Activated effector memory CD4-positive, alpha-beta T cell treated with Interleukin-2 at 50 U/mL for 16 hours (primary cell): ENCODE data around the gene PKD1L1.

ENCODE experiments used
- DNase-seq: peaks from one replicate; pipeline ENCODE4 v3.0.0-alpha.2; 2020

PKD1L1 gene

DNA sequence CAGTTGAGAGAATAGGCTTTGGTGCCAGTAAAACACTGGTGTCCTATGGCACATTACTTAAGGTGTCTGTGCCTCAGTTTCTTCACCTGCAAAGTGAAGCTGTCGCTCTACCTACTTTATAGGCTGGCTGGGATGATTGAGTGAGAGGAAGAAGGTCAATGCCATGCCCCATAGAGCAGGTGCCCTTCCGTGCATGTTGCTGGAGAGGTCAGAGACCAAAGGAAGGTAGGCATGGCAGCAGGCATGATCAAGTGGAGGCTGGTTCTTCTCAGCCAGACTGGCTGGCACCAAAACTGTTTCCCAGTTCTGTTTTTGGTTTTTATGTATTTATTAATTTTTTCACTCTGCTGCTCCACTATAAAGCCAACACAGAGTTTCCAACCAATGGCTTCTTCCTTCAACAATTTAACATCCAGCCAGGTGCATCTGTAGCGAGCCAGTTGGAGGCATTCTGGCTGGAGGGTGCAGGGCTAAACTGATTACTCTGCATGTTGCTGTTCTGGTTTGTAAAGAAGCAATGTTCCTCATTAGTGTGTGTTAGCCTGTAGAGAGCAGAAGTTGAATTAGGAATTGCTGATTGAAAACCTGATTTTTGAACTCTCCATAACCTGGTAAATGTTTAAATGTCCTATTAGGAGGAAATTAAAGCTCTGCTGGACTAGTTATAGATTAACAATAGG, 222.1 kb downstream of the PKD1L1 start:
- no peak for DNase-seq

GRCh38 chr7:47725031-47725780, 223.1 kb downstream of the PKD1L1 start:
- no peak for DNase-seq
